Hematopoietic multipotent progenitor cell treated with erythropoietin and hydrocortisone succinate and interleukin-3 and kit ligand, for 4 days (in vitro differentiated cells): ENCODE results near the gene ASTL.
"Not testable (repeated sequence)": the region's sequence is repeated elsewhere in the genome, so short reads cannot be mapped to it uniquely, and the experiment has no call there.

Source experiments
- DNase-seq: peaks from one replicate; pipeline ENCODE4 v3.0.0-alpha.2; 2015

ASTL gene

DNA sequence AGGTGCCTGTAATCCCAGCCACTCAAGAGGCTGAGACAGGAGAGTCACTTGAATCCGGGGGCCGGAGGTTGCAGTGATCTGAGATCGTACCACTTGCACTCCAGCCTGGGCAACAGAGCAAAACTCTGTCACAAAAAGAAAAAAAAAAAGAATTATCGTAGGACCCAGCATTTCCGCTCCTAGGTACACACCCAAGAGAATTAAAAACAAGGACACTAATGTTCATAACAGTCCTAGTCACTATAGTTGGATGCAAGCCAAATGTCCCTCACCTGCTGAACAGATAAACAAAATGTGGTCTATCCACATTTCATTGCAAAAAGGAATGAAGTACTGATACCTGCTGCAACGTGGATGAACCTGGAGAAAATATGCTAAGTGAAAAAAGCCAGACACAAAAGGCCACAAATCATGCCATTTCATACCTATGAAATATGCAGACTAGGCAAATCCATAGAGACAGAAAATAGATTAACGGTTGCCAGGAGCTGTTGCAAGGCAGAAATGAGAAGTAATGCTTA, 43.1 kb downstream of the ASTL start:
- peak; percentile 53 for DNase-seq

DNA sequence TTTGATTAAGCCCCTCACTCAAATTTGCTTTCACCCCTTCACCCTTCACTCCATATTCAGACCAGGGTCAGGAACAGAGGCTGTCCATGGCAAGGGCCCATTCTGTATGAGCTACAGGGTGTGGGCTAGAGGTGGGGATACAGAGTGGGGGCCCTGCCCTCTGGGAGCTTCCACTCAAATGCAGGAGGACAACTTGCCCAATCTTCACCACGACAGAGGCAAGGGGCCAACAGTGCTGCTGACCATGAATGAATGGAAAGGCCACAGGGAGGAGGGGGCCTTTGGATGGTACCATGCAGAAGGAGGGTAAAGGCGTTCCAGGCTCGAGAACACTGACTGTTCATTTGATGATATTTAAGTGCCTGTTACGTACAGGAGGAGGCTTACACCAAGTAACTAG, 44.8 kb downstream of the ASTL start:
- no peak for DNase-seq

DNA sequence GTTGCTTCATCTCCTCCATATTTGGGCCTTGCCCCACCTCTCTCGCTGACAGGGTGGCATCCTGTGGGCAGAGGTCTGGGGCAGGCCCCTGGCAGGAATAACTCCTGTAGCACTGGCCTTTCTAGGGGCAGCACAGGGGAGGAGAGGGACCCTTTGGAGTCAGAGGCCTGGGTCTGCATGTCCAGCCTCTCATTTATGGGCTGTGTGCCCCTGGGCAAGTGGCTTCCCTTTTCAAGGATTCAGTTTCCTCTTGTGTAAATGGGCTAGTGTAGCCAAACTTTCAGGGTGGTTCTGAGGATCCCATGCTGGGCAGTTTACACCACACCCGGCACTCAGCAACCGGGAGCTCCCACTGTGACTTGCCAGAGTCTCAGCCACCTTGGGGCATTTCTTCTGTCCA, 45.4 kb downstream of the ASTL start:
- no peak for DNase-seq

DNA sequence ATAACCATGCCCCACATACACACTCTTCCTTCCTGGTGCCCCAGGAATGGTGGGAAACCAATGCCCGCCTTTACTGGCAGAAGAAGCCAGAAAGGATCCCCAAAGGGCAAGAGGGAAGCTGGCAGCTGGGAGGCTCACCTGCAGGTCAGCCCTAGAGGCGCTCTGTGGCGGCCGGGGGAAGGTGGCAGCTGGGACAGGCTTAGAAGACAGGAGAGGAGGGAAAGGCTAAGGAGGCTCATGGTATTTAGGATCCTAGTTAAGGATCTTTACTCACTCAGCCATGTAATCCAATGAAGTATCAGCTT, 45.8 kb downstream of the ASTL start:
- no peak for DNase-seq

DNA sequence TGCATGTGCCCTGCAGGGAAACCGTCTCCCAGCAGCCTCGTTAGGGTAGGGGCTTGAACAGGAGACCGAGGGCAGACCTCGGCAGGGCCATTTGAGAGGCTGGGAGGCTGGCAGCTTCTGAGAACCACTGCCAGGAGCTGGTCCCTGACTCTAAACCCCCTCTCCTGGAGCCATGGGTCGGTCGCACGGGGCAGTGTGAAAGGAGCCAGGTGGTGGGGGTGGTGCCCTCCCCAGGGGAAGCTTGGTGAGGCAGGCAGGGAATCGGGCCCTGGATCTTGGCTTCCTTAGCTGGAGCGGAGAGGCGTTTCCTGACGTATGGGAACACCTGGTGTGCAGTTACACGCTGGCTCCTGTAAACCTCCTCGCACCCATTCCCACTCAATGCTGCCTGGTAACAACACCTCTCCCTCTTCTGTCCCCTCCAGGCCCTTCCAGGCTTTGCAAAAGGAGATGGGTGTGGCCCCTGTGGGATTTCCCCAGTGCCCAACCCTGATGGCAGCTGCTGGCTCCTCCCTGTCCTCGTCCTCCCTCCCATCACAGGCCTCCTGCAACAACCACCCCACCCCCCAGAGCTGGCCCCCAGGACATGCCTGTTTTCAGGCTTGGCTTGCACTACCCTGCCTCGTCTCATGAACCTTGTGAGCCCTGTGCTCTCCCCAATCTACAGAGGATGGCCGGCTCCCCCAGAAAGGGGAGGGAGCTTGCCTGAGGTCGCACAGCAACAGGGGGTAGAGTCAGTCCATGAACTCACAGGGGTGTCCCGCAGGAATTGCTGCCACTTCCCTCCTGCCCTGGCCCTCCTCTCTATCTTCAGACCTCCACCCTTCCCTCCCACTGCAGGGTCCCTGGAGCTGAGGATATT, 46.4 kb downstream of the ASTL start:
- peak; percentile 58 for DNase-seq

DNA sequence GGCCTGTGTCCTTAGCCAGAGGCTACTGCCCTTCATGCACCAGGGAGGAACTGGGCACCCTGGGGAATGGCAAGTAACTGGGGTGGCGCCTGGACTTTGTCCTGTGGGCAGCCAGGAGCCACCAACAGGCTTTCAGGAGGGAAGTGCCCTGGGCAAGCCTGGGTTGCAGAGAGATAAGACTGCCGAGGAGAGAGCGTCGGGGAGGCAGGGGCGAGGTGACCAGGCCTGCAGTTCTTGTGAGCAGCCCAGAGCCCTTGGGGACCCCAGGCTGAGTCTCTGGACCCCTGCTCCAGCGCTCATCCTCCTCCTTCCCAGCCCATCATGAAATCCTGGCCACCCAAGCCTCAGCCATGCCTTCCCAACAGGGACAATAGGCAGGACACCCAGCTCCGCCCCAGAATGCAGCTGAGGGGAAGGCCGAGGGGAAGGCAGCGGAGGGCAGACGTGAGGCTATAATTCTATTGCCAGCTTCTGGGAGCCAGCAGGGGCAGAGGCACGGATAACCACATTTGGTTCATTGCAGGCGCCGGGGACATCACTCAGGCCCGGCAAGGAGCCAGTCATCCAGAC, 47.1 kb downstream of the ASTL start:
- DNase-seq = no peak

DNA sequence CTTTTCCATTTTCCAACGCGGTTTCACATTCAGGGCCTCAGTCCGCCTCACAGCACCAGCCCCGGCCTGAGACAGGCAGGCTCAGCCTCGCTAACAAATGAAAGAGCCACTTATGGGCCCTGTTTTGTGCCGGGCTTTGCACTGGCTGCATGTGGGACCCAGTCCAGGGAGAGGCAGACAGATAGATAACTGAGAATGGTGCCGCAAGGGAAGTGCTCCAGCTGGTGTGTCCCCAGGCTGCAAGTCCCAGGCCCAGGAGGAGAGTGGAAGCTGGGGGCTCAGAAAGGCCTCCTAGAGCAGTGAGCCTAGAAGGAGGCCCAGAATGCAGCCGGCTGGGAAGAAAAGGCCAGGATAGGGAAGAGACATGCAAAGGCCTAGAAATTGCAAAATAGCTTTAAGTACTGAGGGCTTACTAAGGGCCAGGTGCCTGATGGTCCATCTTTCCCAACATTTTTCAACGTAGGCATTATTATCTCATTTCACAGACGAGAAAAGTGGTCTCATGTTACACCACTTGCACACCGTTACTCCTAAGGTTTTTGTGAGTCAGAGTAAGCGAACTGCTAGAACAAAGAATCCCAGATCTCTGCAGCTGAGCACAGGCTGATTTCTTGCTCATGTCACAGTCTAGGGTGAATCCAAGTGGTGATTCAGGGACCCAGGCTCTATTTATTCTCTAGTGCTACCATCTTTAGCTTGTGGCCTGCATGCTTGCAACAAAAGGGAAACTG, 47.9 kb downstream of the ASTL start:
- no peak for DNase-seq

DNA sequence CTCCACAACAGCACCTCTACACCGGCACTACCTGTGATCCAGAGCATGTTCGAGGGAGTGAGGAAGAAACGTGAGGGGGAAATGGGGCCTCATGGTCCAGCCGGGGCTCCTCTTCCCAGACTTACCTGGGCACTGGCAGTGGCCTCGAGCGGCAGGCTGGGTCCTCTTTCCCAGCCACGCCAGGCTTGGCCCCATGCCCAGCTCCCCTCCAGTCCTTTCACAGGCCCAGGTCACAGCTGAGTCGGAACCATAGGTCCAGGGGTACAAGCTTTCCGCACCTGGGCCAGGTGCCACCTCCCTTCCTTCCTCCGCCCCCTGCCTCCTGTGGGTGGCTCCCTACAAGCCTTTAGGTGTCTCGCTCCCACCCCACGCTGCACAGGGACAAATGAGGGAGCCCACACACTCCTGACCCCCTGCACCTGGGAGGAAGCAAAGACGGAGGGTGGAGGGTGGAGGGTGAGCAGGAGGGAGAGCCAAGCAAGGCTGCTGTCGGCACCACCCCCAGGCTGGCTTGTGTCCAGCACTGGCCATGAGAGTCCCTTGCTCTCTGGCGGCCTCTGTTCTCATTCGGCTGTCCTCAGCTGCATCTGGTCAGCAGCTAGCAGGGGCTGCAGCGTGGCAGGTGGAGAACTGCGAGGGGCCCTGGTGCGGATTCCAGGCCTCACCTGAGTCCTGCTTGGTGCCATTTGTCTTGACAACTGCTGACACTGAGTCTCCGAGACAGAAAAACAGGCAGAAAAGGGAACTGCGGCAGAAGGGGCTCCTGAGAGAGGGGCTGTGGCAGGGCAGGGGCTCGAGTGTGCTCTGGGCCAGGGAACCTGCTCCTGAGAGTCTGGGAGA, 48.7 kb downstream of the ASTL start:
- DNase-seq = no peak

DNA sequence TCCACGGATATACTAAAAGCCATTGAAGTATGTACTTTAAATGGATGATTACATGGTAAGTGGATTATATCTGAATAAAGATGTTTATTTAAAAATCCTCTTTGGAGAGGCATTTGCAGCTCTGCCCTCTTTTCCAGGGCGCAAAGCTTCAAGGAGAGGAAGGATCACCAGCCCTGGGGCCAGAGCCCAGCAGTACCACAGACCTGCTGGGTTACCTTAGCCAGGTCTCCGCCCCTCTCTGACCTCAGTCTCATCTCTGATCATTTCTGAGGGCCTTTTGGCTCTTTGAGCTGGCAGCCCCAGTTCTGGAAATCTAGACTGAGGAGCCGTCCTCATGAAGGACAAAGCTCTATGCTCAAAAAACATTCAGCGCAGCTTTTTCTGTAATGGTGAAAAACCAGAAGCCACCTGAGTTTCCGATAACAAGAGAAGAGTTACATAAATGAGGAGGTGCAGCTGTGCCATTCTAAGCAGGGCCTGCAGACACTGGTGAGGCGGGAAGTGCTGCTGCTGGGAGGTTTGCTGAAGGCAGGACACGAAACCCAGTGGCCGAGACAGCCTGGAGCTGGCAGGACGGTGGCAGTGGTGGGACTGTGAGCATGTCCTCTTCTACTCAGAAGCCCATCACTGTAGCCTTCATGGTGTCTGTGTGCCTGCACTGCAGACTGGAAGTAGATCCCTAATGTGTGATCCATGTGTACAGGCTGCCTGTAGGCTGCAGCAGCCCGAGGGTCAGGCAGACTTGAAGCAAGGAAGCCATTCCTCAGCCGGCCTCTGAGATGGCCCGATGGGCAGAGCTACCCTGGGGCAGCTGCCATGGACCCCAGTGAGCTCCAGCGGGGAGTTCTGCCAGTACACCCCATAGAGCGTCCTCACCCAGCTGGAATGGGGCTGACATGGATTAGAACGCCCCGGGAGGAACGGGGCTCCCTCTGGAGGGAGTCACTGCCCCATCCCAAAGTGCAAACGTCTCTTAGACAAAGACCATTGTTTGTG, 49.7 kb downstream of the ASTL start:
- DNase-seq = no peak

DNA sequence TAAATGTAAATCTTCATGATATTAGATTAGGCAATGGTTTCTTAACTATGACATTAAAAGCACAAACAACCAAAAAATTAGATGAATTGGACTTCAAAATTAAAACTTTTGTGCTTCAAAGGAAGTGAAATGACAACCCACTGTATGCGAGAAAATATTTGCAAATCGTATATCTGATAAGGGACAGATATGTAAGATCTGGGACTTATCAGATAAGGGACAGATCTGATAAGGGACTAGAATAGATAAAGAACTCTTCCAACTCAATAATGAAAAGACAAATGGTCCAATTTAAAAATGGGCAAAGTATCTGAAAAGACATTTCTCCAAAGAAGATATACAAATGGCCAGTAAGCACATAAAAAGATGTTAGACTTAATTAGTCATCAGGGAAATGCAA, 51.2 kb downstream of the ASTL start:
- DNase-seq = no peak

DNA sequence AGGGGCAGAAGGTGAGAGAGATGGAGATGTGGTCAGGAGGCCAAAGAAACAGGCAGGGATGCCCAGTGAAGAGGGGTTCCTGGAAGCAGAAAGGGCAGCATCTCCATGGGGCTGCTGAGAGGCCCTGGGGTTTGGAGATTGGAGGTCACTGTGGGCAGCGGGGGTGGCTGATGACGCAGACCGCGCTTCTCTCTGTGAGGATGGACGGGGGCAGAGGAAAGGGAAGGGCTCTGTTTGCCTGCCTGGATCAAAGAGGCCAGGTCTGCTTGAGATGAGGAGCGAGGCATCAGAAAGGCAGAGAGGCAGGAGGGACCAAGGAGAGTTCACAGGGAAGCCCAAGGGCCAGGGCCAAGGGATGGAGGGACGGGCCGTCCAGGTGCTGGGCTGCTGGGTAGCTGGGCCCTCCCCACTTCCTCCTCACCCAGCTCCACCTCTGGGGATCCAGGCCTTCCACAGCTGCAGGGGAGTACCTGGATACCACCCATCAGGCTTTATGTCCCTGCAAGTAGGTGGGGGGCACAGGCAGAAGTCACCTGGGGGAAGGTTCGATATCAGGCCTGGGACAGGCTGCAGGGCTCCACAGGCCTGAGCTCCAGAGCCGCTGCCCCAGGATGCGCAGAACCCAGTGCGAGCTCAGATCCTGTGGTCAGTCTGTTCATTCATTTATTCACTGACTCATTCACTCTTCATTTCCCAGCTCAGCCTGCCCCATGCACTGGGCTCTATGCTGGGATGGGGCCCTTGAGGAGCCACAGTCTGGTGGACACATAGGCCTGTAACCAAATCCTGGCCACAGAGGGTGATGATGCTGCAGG, 52.6 kb downstream of the ASTL start:
- DNase-seq = no peak

DNA sequence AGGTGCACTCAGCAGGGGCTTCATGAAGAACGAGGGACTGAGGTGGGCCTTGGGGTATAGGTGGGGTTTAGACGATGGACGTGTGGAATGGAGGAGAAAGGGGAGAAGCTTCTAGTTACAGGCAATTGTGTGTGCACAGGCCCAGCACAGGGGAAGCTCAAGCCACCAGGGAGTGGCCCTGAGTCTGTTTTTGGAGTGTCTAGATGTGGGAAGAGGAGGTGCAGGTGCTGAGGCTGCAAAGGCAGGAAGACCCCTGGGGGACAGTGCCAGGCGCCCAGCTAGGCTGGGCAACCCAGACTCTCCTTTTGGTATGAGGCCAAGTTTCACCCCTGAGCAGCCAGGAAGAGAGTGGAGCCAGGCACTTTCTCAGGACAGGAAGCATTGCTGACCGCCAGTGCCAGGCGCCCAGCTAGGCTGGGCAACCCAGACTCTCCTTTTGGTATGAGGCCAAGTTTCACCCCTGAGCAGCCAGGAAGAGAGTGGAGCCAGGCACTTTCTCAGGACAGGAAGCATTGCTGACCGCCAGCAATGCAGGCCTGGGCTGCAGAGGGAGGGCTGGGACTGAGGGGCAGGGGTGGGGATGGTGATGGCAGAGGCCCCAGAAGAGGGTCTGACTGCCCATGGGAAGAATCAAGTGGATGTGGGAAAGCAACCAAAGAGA, 53.3 kb downstream of the ASTL start:
- DNase-seq = not testable (repeated sequence)

DNA sequence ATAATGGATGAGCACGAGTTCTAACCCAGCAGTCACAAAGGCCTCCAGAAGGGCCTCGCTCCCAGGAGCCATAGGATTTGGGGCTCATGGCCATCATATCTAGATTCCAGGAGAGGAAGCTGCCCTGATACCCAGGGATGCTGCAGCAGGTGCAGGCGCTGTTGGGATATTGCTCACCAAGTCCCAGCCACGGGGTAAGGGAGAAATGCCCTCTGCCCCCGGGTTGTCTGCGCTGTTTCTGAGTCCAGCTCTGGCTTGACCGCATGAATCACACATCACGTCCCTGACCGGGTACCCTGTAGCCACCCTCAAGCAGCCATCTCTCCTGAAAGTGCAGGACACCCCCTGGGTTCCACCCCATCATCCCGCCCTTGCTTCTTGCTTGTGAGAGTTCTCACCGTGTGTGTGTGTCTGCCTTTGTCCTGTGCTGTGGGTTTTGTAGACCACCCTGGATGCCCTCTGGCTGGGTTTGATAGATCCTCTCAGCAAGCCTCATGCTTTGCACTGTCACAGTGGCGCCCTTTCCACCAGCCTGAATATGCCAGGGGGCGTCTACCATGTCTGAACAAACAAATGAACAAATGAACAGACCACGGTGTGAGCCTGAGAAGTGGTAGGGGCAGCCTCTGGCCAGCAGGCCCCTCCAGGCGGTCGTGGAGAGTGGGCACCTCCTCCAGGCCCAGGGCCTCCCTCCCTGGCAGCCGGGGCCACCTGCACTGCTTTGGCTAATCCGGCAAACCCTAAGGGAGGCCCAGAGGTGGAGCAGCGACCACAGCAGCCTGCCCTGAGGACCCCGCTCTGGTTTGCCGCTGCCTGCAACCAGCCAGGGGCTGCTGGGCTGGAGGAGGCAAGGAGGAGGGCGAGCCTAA, 54.1 kb downstream of the ASTL start:
- no peak for DNase-seq

DNA sequence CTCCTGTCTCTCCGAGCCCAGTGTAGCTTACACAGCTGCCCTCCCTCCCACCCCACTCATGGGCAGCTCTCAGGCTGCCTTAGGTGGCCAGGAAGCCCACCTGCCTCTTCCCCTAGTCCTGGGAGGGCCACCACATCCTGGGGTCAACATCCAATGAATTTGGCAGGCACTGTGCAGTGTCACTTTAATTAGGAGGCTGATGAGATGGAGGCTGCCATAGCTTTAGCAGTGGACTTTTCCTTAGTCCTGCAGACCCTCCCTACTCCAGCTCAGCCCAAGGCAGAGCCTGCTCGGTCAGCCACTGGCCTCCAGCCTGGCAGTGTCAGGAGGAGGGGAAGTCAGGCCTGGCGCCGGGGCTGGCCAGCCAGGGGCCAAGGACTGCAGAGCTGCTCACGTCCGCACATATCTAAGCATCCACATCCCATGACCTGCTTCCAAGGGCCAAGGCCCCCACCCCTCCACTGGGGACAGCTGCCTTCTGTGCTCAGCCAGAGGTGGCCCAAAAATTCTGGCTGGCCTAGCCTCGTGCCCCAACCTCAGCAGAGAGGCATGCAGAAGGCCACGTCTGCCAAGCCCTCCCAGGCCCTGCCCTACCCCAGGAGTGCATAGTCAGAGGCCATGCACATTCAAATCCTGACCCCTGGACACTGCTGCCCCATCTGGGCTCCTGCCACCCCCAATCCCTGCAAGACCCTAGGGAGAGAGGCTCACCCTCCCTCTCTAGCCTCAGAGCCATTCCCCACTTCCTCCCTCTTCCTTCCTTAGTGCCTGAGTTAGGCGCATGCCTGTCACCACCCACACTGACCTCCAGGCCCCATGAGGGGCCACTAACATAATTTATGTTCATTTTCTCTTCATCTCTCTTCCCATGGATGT, 55.0 kb downstream of the ASTL start:
- DNase-seq = no peak

DNA sequence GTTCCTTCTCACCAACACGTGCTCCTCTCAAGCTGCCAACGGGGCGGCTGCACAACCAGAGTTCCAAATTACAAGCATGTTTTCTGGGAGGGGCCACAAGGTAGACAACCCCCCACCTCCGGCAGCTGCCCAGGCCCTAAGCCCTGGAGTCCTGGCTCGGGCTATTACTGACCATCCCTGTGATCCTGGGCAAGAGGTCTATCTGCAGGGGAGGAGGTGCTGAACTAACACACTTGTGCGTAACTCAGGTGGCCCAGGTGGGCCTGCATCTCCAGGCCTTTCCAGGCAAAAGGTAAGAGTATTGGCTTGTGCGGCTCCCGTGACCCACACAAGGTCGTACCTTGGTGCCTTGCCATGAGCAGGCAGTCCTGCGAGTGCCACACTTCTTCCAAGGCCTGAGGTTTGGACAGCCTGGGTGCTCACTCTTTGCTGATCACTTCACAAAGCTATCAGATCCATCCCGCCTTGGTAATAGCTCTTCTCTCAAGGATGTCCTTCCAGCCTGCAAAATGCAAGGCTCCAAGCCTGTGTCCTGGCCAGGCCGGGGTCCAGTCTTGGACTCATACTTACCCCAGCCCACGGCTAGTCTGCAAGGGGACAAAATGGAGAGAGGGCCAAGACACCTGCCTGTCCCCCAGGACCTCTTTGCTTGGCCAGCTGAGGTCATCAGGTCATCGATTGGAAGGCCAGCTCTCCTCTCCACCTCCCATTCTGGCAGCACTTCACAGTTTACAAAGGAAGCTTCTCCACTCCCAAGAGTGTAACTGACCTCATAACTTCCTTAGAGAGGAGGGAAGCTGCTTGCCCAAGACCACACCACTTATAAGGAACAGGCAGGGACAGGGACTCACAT, 55.9 kb downstream of the ASTL start:
- DNase-seq = no peak

DNA sequence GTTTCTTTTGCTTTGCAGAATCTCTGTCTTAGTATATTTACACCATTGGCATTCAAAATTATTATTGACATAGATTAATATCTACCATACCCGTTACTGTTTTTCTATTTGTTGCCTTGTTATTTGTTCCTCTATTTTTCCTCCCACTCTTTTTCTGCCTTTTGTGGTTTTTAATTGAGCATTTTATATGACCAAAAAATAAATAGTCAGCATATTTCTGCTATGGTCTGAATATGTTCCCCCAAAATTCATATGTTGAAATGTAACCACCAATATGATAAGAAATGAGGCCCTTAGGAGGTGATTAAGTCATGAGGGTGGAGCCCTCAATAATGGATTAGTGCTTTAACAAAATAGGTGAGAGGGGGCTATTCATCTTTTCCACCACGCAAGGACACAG, 57.3 kb downstream of the ASTL start:
- DNase-seq = no peak

DNA sequence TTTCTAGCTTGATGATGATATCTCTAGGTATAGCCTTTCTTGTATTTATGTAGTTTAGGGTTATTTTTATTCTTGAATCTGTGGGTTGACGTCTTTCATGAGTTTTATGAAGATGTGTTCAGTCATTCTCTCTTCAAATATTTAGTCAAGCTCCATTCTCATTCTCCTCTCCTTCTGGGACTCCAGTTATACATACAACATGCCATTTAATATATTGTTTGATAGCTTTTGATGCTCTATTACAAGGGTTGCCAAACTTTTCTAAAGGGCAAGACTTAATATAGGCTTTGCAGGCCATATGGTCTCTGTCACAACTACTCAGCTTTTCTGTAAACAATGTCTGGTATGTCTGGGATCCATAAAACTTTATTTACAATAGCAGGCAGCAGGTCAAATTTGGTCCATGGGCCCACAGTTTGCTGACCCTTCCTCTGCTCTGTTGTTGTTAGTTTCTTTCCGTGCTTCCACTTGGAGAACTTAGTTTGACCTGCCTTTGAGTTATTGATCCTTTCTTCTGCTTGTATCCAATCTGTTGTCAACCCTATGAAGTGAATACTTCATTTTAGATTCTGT, 63.0 kb downstream of the ASTL start:
- DNase-seq = no peak
